ENCODE data around the gene NUDT12.

NUDT12 gene

DNA sequence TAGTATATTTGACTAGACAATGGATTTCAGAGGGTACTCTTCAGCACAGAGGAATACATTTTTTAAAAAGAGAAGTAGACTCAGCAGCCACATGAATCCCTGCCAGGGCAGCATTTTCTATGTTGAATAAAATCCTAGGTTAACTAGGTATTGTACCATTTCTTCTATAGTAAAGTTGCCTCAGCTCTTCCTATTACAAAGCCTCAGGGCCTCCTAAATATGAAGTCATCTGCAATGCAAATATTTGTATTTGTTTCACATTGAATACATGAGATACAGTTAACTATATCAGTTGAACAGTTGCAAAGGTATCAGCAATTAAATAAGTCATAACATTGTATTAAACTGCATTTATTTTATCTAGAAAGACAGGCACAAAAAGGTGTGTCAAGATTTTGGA, 59.5 kb downstream of the NUDT12 start:
- Histone ChIP-seq H3F3A (ENCODE audit: low read depth) (no peaks in the 10 kb centered on the region), H3K9ac (ENCODE audit: low read depth, low read length, poor library complexity, severe bottlenecking) (no peak overlapping the region), H3K79me2 (ENCODE audit: insufficient read depth, low read length) (no peaks in the 10 kb centered on the region), H3K9me3 (ENCODE audit: insufficient read depth, low read depth, low read length) (no peaks in the 10 kb centered on the region), H3K4me2 (ENCODE audit: low read depth, low read length, poor library complexity, severe bottlenecking) (no peak overlapping the region), H3K36me3 (ENCODE audit: insufficient read depth, low read length) (no peaks in the 10 kb centered on the region), H3K27me3 (ENCODE audit: insufficient read depth, low read length, poor library complexity, severe bottlenecking) (no peaks in the 10 kb centered on the region), H3K4me1 (ENCODE audit: insufficient read depth, low read length, poor library complexity, severe bottlenecking) (no peaks in the 10 kb centered on the region), H3K9me2 (replicated peaks; ENCODE audit: low read depth, low read length) (no peaks in the 10 kb centered on the region), H4K20me1 (ENCODE audit: insufficient read depth, low read length, poor library complexity, severe bottlenecking) (no peaks in the 10 kb centered on the region), H3K4me3 (ENCODE audit: low read length, poor library complexity, severe bottlenecking) (no peak overlapping the region), H2AFZ (ENCODE audit: low read length) (no peak overlapping the region)
- TF ChIP-seq EZH2phosphoT487 (IDR thresholded peaks at IDR 0.05; ENCODE audit: borderline replicate concordance), result no peak
- TF ChIP-seq, protein P1, sequence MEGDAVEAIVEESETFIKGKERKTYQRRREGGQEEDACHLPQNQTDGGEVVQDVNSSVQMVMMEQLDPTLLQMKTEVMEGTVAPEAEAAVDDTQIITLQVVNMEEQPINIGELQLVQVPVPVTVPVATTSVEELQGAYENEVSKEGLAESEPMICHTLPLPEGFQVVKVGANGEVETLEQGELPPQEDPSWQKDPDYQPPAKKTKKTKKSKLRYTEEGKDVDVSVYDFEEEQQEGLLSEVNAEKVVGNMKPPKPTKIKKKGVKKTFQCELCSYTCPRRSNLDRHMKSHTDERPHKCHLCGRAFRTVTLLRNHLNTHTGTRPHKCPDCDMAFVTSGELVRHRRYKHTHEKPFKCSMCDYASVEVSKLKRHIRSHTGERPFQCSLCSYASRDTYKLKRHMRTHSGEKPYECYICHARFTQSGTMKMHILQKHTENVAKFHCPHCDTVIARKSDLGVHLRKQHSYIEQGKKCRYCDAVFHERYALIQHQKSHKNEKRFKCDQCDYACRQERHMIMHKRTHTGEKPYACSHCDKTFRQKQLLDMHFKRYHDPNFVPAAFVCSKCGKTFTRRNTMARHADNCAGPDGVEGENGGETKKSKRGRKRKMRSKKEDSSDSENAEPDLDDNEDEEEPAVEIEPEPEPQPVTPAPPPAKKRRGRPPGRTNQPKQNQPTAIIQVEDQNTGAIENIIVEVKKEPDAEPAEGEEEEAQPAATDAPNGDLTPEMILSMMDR (conservative IDR thresholded peaks at IDR 0.05; ENCODE audit: low read length), result no peak

DNA sequence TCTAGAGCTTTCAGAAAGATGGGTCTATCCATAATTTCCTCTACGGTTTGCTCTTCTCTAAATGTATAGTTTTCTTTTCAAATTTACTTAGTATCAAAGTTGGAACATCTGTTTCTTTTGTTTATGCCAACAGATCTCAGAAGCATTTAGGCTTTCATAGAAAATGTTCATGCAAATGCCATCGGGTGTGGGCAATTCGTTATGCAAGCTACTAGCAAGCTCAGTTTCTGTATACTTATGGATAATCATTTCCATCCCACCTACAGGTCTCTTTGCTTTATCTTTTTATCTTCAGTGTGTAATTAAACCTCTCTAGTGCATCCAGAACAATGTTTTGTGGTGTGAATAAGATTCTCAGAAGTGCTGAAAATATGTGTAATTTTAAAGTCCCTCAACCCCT, 59.9 kb downstream of the NUDT12 start:
- H3K9ac ChIP-seq (ENCODE audit: low read depth, low read length, poor library complexity, severe bottlenecking), result no peak overlapping the region
- TF ChIP-seq, protein P1 (conservative IDR thresholded peaks at IDR 0.05; ENCODE audit: low read length), result no peak
- no peak for TF ChIP-seq EZH2phosphoT487 (IDR thresholded peaks at IDR 0.05; ENCODE audit: borderline replicate concordance)
- H2AFZ ChIP-seq (ENCODE audit: low read length), result no peak overlapping the region
- H4K20me1 ChIP-seq (ENCODE audit: insufficient read depth, low read length, poor library complexity, severe bottlenecking), result no peaks in the 10 kb centered on the region
- no peaks in the 10 kb centered on the region for H3K9me3 ChIP-seq (ENCODE audit: insufficient read depth, low read depth, low read length)
- H3K27me3 ChIP-seq (ENCODE audit: insufficient read depth, low read length, poor library complexity, severe bottlenecking), result no peaks in the 10 kb centered on the region
- H3K9me2 ChIP-seq (replicated peaks; ENCODE audit: low read depth, low read length), result no peaks in the 10 kb centered on the region
- no peaks in the 10 kb centered on the region for H3K79me2 ChIP-seq (ENCODE audit: insufficient read depth, low read length)
- H3K4me3 ChIP-seq (ENCODE audit: low read length, poor library complexity, severe bottlenecking), result no peak overlapping the region
- no peaks in the 10 kb centered on the region for H3K36me3 ChIP-seq (ENCODE audit: insufficient read depth, low read length)
- no peaks in the 10 kb centered on the region for H3K4me1 ChIP-seq (ENCODE audit: insufficient read depth, low read length, poor library complexity, severe bottlenecking)
- H3F3A ChIP-seq (ENCODE audit: low read depth), result no peaks in the 10 kb centered on the region
- H3K4me2 ChIP-seq (ENCODE audit: low read depth, low read length, poor library complexity, severe bottlenecking), result no peak overlapping the region
